Activated T-helper 1 cell treated with anti-CD3 and anti-CD28 coated beads, Interleukin-2, amount 50 U/mL, for 16 hours (primary cell): ENCODE measurements around the gene TCF7L2.

Experiments used
- DNase-seq, 2 donors: peaks; one replicate each; pipeline ENCODE4 v3.0.0-alpha.2; 2020; ENCODE audit warnings: low read depth in 1 of 2, low spot score in 1 of 2

The TCF7L2 gene

DNA sequence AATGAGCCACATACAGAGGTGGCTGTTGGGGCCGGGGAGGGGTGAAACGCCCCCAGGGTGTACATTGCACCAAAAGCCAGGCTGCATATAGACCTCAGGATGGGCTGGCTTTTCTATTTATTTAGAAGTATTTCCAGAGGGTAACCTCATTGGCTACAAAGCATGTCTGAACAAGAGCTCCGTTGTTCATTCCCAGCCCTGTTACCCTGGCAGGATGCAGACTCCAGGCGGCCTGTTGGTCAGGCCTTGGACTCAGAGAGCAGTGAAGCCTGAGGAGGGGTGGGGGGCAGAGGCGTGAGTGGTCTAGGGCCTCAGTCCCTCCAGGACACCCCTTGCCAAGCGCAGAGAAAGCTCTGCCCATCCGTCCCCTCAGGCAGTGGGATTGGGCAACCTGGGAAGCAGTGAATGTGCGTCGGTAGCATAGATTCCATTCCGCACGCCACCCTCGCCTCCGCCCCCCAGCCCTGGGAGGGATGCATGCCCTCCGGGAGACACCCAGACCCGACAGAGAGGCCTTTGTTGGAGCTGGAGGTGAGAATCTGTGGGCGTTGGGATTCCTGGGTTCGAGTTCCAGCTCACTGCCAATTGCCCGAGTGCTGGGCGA is 41.9 kb downstream of the TCF7L2 start:
- no peak for DNase-seq

GRCh38 chr10:112996462-112996861 is 46.4 kb downstream of the TCF7L2 start:
- DNase-seq: no peak

DNA sequence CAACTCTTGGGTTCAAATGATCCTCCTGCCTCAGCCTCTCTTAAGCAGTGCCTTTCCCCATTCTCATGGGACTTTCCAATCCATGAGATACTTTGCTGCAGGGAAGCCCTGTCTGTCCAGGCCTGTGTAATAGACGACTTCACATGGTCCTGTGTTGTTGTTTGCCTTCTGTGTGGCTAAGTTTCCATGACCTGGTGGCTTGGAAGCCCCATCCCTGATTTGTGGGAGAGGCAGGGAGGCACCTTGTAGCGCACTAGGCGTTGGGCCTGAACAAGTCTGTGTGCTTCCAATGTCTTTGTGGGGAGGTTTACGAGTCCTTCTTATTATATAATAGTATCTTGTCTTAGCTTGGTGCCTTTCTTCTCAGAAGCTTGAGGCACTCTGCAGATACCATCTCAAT is 49.1 kb downstream of the TCF7L2 start:
- no peak for DNase-seq

GRCh38 chr10:113000442-113000841 is 50.4 kb downstream of the TCF7L2 start:
- DNase-seq: no peak

DNA sequence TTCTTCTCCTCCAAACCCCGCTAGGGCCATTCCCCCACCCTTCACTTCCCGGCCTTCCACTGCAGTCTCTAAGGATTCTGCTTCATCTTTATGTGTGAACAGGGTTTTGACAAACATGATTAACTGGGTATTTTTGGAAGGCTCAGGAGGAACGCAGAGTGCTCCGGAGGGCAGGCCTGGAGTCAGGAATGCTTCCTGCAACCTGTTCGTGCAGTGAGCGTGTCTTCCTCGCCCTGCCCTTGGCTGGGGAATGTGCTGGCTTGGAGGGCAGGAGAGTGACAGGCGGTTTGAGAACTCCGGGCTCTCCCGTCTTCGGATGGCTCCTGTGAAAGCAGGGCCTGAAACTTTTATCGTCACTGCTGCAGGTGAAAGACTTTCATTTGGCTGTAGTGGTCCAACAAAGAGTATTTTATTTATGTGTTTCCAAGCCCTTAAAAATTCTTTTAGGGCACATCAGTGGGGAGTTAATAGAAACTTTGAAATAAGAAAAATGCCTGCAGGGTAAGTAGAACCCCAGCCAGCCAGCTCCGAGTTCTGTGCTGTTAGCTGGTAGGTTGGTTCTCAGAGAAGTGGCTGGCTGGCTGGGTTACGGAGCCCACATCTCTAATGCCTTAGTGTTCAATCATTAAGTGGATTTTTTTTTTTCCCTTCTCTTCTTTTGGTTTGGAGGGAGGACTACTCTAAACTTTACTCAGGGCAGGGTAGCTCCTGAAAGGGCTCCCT is 51.0 kb downstream of the TCF7L2 start:
- no peak for DNase-seq

DNA sequence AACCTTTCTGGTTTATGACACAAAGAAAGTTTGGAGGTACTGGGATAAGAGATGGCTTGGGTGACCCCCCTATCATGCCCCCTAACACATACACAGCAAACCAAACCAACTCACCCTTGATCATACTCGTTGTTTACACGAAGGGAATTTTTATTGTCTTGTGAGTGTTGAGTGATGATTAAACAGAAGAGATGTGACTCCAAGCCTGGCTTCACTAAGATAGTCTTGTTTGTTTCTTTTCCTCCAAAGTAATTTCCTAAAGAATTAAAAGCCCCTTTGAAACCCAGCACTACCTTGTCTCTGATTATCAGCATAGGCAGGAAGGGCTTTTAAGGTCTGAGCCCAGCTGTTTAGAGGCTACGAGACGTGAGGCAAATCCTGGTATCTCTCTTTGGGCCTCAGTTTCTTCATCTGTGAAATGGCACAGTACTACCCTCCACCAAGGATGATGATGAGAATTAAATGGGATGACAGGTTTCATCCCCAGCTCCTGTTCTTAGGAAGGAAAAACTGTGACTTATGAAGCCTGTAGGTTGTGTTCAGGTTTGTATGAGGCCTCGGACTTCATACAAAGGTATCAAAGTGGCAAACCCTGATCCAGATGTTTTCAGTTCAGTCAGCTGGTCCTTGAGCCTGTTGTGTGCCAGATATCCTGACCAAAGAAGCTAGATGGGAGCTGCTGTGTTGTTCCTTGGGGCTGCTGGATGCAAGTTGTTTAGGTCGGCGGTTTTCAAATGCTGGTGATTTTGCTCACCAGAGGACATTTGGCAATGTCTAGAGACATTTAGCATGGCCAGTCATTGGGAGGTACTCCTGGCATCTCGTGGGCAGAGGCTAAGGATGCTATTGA is 51.8 kb downstream of the TCF7L2 start:
- no peak for DNase-seq

- DNase-seq: no peak
These were observed 52.4 kb downstream of the TCF7L2 start for GRCh38 chr10:113002449-113002777.

- no peak for DNase-seq
These were observed 53.0 kb downstream of the TCF7L2 start for GRCh38 chr10:113003052-113003451.

GRCh38 chr10:113004069-113004618 is 54.1 kb downstream of the TCF7L2 start:
- no peak for DNase-seq

DNA sequence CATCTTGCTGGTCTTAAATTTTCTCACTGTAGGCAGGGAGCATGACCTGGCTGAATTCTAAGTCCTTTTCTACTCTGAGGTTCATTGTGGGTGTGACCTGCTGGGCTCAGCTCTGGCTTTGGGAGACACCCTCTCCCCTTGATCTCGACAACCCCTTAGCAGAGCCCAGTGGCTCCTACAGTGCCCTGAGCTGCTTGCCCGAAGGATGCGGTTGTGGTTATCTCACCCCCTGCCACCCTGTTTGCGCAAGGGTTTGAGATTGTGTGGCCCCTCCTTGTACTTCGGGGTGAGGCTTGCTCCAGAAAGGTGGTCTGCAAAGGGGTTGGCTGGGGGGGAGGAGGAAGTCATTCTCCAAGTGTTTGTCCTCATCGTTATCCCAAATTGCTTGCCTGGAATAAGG is 55.3 kb downstream of the TCF7L2 start:
- DNase-seq: no peak

DNA sequence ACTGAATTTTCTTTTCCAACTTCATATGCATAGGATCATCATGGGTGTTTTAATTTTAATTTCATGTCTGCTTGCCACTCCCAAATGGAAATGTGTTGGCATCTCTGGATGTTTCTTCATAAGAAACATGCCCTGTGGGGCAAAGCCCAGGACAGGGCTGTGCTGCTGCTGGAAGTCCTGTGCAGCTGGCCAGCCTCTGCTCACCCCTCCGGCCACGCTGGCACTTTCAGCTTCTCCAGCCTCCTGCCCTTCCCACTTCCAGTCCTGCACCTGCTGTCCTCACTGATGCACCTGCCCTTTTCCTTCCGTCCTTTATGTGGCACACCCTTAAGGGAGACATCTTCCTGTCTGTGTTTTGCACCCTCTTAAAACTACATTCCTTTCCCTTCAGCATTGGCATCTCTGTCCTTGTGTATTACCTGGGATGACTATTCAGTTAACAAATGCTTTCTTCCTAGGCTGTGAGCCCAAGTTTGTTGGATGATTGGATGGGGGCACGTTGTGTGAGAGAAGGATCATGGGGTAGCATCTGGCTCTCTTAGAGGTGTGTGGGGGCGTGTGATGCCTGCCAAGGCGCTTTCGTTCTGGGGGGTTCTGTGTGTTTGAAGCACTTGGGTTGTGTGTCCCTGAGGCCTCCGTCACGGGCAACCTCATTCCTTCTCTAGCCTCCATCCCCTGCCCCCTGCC is 56.8 kb downstream of the TCF7L2 start:
- DNase-seq: no peak

GRCh38 chr10:113007343-113007771 is 57.3 kb downstream of the TCF7L2 start:
- no peak for DNase-seq

DNA sequence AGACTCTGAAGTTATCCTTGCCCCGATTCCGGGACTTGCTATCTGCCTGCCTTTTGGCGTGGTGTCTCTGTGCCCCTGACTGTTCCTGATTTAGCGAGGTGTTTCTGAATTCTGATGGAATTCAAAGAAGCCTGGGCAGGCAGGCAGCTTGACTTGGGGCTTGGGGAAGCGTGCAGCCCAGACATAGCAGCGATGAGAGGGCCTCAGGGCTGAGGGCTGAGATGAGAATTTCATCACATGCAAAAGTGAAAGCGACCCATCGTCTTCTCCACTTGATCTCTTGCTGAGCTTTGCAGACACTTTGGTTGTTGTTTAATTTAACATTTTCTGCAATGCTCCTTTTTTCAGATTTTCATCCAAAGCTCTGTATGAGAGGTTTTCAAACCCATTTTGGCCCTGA is 57.8 kb downstream of the TCF7L2 start:
- DNase-seq: no peak

DNA sequence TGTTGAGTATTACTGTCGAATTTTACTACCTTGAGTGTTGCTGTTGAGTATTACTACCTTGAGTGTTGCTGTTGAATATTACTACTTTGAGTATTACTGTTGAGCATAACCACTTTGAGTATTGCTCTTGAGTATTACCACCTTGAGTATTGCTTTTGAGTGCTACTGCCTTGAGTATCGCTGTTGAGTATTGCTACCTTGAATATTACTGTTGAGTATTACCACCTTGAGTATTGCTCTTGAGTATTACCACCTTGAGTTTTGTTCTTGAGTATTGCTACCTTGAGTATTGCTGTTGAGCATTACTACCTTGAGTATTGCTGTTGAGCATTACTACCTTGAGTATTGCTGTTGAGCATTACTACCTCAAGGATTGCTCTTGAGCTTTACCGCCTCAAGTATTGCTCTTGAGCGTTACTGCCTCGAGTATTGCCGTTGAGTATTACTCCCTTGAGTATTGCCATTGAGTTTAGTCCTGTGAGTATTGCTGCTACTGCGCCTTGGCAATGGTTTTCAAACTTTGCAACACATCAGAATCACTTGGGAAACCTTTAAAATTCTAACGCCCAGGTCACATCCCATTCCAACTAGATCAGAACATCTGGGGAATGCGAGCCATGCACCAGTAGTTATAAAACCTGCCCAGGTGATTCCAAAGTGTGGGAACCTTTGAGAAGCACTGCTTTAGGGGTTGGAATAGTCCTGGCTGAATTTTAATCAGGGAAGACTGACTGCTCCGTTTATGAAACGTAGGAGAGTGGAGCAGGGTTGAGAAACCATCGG is 61.7 kb downstream of the TCF7L2 start:
- no peak for DNase-seq

DNA sequence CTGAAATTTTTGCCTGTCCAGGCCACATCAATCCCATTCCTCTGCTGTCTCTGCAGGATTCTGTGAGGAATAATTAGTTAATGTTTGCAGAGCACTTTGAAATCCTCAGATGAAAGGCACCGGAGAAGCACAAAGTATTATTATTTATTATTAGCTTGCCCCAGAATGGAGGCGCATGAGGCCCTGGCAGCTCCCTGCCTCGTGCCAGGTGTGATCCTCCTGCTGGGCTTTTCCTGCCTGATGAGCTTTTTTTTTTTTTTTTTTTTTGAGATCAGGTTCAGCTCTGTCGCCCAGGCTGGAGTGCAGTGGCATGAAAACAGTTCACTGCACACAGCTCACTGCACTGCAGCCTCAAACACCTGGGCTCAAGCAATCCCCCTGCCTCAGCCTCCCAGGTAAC is 65.2 kb downstream of the TCF7L2 start:
- DNase-seq: no peak

DNA sequence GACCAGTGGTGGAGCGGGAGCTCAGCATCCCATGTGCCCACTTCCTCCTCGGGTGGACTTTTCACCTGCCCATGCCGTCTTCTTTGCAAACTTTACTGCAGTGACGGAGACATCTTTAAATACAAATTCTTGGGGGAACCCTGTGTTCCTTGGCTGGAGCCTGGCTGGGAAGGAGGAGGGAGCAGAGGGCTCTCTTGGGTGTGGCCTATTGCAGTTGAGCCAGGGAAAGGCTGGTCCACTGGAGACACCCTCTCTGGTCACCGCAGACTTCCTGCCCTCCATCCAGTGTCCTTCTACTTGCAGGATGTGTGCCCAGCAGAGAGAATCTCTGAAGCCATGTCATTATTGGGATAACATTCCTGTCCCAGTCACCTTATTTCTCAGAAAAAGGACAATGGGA is 67.3 kb downstream of the TCF7L2 start:
- no peak for DNase-seq

DNA sequence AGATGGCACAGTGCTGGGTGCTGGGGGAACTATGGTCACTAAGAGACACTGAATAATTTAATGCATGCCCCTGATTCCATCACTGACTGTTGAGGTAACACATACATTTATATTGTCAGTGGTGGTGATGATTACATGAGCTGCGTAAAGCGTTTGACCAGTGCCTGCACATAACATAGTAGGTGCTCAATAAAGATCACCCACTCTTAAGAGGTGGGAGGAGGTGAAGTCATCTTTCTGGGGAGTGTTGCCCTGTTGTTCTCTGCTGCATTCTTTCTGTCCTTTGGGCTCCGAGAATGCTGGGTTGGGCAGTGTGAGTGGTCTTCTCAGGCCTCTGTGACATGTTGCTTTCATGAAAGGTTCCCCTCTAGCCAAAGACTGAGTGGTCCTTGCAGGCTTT is 68.0 kb downstream of the TCF7L2 start:
- DNase-seq: no peak

DNA sequence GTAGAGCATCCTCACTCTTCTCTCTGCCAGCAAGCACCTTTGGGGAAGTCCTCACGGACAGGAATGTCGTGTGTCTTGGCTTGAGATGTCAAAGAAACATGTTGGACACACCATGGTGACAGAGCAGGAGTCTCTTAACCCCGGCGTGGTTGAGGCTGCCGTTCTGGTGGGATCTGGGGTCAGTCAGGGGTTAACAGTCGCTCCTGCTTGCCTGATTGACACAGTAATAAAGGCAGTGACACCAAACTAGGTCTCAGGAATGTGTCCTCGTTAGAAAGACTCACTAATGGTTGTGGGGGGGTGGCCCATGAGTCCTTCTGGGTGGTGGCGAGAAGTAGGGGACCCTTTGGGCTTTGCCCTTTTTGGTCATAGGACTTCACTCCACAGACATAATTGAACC is 69.0 kb downstream of the TCF7L2 start:
- DNase-seq: no peak

DNA sequence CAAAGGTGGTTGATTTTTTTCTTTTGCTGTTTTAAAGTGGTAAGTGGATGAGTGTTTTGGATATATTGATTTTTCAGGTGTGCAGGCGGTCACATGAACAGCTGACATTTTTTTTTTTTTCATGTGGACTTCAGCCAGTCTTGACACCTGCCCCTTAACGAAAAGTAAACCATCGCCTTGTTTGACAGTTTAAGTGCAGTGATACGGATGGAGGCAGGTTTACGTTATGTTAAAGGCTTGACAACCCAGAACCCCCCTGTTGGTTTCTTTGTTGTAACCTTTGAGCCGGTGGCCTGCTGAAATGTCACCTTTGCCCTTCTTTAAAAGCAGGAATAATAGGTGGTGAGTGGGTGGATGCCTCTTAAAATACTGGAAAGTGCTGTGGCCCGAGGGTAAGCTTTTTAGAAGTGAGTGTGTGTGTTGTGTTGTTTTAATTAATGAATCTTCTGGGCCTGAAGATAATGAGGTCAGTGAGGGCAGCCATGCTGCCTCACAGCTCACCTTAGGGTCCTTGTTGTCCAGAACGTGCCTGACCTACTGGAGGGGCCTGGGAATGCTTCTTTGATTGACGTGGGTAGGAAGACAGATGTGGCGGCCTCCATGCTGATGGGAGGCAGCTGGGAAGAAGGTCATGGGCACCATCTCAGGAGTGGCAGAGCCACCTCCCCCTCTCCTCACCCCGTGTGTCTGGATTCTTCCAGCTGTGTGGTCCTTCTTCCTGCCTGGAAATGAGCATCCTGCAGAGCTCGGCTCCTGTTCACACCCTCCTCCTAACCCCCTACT is 69.8 kb downstream of the TCF7L2 start:
- no peak for DNase-seq

DNA sequence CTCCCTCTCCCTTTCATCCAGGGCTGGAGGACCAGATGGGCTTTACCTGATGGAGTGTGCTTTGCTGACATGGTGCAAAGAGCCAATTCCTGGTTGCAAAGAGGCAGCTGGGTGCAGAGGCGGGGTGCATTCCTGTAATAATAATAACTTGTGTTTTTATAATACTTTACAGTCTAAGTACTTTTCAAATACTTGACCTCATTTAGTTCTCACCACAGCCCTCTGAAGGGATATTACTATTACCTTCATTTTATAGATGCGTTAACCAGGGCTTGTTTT is 70.4 kb downstream of the TCF7L2 start:
- DNase-seq: no peak
